ENCODE measurements around the gene GPR63.

The GPR63 gene

DNA sequence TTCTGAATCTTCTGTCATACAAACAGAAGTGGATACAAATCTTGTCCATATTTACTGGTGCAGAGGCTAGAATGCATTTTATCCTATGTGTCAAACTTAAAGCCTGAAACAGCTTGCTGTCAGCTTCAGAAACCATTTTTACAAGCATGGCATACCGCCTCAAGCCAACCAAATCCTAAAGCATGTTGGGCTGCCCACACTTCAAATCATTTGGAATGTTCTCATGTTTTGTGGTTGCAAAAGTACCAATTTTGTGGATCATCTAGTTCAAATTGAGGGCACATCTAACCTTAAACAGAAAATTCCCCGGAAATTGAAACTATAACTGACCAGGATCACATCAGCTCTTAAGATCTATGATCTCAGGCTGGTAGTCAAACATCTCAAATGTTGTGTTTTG is 3.2 kb downstream of the GPR63 start:
- no peak overlapping the region for H3K4me3 ChIP-seq (ENCODE audit: low read depth, low read length)
- no peak for DNase-seq (ENCODE audit: low read depth)
- TF ChIP-seq, protein P1, sequence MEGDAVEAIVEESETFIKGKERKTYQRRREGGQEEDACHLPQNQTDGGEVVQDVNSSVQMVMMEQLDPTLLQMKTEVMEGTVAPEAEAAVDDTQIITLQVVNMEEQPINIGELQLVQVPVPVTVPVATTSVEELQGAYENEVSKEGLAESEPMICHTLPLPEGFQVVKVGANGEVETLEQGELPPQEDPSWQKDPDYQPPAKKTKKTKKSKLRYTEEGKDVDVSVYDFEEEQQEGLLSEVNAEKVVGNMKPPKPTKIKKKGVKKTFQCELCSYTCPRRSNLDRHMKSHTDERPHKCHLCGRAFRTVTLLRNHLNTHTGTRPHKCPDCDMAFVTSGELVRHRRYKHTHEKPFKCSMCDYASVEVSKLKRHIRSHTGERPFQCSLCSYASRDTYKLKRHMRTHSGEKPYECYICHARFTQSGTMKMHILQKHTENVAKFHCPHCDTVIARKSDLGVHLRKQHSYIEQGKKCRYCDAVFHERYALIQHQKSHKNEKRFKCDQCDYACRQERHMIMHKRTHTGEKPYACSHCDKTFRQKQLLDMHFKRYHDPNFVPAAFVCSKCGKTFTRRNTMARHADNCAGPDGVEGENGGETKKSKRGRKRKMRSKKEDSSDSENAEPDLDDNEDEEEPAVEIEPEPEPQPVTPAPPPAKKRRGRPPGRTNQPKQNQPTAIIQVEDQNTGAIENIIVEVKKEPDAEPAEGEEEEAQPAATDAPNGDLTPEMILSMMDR (IDR thresholded peaks at IDR 0.05; ENCODE audit: low read depth, low read length, missing control alignments), result no peak
- in situ Hi-C loops (cut with HindIII; ENCODE audit: low sequenced_read_pairs), result no loop called here

DNA sequence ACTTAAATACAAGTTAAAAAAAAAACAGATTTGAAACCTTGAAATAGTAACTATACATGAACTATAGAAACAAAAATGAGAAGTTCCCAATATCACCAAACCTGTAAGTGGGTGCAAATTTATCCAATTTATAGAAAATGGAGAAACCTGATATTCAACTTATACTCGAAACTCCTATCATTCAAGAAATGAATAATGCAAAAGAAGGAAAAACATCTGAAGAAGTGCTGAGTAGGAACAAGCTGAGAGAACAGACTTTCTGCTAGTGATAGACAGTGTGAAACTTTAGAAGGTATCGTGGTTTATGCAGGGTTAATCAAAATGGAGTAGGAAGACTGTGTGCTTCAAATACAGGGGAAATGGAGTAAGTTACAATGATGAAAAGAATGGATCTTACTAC is 4.5 kb downstream of the GPR63 start:
- TF ChIP-seq, protein P1 (IDR thresholded peaks at IDR 0.05; ENCODE audit: low read depth, low read length, missing control alignments), result no peak
- DNase-seq (ENCODE audit: low read depth), result no peak
- in situ Hi-C loops (cut with HindIII; ENCODE audit: low sequenced_read_pairs), result no loop called here
- H3K4me3 ChIP-seq (ENCODE audit: low read depth, low read length), result no peak overlapping the region

DNA sequence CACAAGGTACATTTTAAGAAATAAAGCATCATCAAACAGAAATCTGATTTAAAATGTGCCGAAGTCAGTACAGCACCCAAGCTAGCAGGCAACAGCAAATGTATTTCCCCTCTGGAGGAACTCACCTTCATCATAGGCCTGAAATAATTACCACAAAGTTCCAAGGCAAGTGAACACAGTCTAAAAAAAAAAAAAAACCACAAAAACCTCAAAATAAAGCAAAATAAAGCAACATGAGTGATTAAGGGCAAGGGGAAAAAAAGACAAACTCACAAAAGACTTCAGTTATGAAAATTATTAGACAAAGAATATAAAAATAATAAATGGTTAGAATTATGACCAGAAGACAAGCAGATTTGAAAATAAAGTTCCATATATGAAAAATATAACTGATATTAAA is 10.4 kb downstream of the GPR63 start:
- in situ Hi-C loops (cut with HindIII; ENCODE audit: low sequenced_read_pairs), result no loop called here
- TF ChIP-seq, protein P1 (IDR thresholded peaks at IDR 0.05; ENCODE audit: low read depth, low read length, missing control alignments), result no peak
- H3K4me3 ChIP-seq (ENCODE audit: low read depth, low read length), result no peak overlapping the region
- DNase-seq (ENCODE audit: low read depth), result no peak

DNA sequence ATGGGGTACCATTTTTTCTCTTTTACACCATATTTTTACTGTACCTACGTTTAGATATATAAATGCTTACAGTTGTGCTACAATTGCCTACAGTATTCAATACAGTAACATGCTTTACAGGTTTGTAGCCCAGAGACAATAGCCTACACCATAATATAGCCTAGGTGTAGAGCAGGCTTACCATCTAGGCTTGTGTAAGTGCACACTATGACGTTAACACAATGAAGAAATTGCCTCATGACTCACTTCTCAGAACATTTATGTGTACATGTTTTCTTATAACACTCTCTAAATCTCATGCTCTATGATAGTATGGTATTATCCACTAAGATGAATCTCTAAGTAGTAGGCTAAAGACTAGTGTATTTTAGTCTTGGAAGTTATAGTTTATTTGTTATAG is 13.5 kb downstream of the GPR63 start:
- H3K4me3 ChIP-seq (ENCODE audit: low read depth, low read length), result no peak overlapping the region
- DNase-seq (ENCODE audit: low read depth), result no peak
- TF ChIP-seq, protein P1 (IDR thresholded peaks at IDR 0.05; ENCODE audit: low read depth, low read length, missing control alignments), result no peak
- in situ Hi-C loops (cut with HindIII; ENCODE audit: low sequenced_read_pairs), result no loop called here

DNA sequence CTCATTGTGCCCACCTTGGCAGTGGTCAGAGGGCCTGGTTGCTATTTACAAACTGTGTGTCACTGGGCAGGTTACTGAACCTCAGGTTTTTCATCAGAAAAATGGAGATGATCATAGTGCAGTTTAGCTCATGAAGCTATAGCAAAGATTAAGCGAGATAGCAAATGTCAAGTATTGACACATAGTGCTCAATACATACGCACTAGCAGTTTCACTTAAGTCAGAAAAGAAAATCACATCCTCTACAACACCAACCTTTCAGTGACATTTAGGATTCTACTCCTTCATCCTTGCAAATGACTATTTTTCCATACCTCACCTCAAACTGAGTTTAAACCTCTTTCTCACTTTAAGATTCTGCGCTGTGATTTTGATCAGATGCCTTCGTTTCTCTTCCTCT is 16.2 kb downstream of the GPR63 start:
- no peak overlapping the region for H3K4me3 ChIP-seq (ENCODE audit: low read depth, low read length)
- in situ Hi-C loops (cut with HindIII; ENCODE audit: low sequenced_read_pairs), result no loop called here
- TF ChIP-seq, protein P1 (IDR thresholded peaks at IDR 0.05; ENCODE audit: low read depth, low read length, missing control alignments), result no peak
- no peak for DNase-seq (ENCODE audit: low read depth)

DNA sequence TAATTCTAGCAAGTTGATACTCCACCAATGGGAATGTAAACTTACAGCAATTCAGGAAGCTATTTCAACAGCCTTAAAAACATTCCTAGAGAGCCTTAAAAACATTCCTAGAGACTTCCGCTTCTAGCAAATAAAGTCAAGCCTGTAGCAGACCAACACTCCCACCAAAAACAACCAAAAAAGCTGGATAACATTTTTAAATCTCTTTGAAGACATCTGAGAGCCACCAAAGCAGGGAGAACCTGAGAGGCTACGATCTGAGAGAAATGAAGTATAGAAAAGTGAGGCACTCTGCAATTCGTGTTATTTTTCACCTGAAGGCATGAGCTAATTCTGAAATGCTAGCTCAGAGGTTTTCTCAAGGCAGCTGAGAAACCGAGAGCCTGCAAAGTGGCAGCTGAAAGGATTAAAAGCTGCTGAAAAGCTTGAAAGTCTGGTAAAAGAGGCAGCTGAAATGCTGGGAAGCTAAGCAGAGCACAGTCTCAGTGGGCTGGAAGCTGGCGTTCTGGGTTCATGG is 20.9 kb downstream of the GPR63 start:
- TF ChIP-seq, protein P1 (IDR thresholded peaks at IDR 0.05; ENCODE audit: low read depth, low read length, missing control alignments), result no peak
- in situ Hi-C loops (cut with HindIII; ENCODE audit: low sequenced_read_pairs), result no loop called here
- H3K4me3 ChIP-seq (ENCODE audit: low read depth, low read length), result no peak overlapping the region
- no peak for DNase-seq (ENCODE audit: low read depth)

DNA sequence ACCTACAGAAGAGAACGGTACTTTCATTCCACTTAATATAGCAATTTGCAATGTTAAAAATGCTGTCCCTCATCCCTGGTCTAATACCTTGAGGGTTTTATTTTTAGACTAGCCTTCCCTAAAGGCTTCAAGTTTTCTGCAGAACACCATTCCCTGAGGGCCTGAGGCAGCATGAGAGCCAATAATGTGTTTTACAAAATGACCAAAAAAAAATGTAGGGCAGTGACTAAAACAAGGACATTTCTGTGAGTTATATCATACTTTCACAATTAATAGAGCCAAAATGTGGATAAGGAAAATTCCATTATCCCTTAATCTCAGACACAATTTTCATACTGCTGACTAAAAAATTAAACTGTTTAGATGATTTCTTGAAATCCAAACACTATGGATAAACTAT is 22.7 kb downstream of the GPR63 start:
- TF ChIP-seq, protein P1 (IDR thresholded peaks at IDR 0.05; ENCODE audit: low read depth, low read length, missing control alignments), result no peak

More for the DNA sequence above, 22.7 kb downstream of the GPR63 start:
- DNase-seq (ENCODE audit: low read depth), result no peak
- in situ Hi-C loops (cut with HindIII; ENCODE audit: low sequenced_read_pairs), result no loop called here
- H3K4me3 ChIP-seq (ENCODE audit: low read depth, low read length), result no peak overlapping the region
